Right lobe of liver (tissue), 6 donors: ENCODE data around the gene PACRG. TPM values are rescaled to one million over a fixed set of nuclear protein-coding genes. Genes with fewer than 3 reads are reported as not detected.

ENCODE experiments used
- ATAC-seq, 4 donors: fragments of 200-7000 bp; cut with Tn5 transposase; one replicate each; pipeline ENCODE4 v1.9.1; 2020; ENCODE audit warnings: mild to moderate bottlenecking in 4 of 4, moderate library complexity in 4 of 4
- DNase-seq, 3 donors: peaks; one replicate each; pipeline ENCODE4 v3.0.0-alpha.2; 2020
- H3K27ac ChIP-seq, 3 donors: fragments of 200-600 bp; one replicate each; pipeline ENCODE4 v1.8.0; 2022
- H3K27me3 ChIP-seq, 2 donors: fragments of 200-600 bp; one replicate each; pipeline ENCODE4 v1.8.0; 2022
- H3K36me3 ChIP-seq, 4 donors: fragments of 200-600 bp; sonication (generic) in 1 of 4; one replicate each; pipeline versions ENCODE4 v1.5.1 to v1.8.0; 2017 to 2022; ENCODE audit warnings: control low read depth in 1 of 4
- H3K4me1 ChIP-seq, 4 donors: fragments of 200-600 bp; sonication (generic) in 1 of 4; one replicate each; pipeline versions ENCODE4 v1.5.1 to v1.8.0; 2017 to 2022; ENCODE audit warnings: control low read depth in 1 of 4
- H3K4me3 ChIP-seq, 3 donors: fragments of 200-600 bp; one replicate each; pipeline ENCODE4 v1.8.0; 2022
- H3K9me3 ChIP-seq, 4 donors: fragments of 200-600 bp; sonication (generic) in 1 of 4; one replicate each; pipeline versions ENCODE4 v1.5.1 to v1.8.0; 2017 to 2022; ENCODE audit warnings: control low read depth in 1 of 4
- POLR2A ChIP-seq: fragments of 450-650 bp; IDR thresholded peaks from one replicate; pipeline ENCODE4 v1.6.1; 2017; ENCODE audit warnings: antibody characterized with exemption, mild to moderate bottlenecking
- WGBS: methylation state at CpG from one replicate; pipeline ENCODE4 v1.1.6; 2018; ENCODE audit warnings: low coverage, low lambda C conversion rate; ENCODE audit not compliant: insufficient coverage; ENCODE audit errors: missing lambda C conversion rate; 5-methylcytosine and 5-hydroxymethylcytosine counted together
- intact Hi-C, 2 donors: fragments of 100-400 bp; cut with DNase I; formaldehyde crosslinking; loops; one replicate each; pipeline versions ENCODE4 v1.11.2 to v1.14.1; 2022
- total RNA-seq, 6 experiments: library from RNA; depleted of rRNA in 2 of 6; stranded (reverse); fragments of >200 nt in 2 of 6; fragmentation: NEBNext Ultra II Directional in 3 of 6; extraction: Animal tissue kit (Norgen Biotek cat#: 25700) in 3 of 6; gene quantifications; one replicate each; pipeline versions ENCODE4 v1.1.0 to v1.2.4, GENCODE V29; 2016 to 2023
- TF ChIP-seq, protein P1 (sequence below), 4 donors: fragments of 200-600 bp in 3 of 4; fragments of 450-650 bp in 1 of 4; IDR thresholded peaks; one replicate each; pipeline versions ENCODE4 v1.5.1 to v1.8.0; 2016 to 2022; ENCODE audit warnings: antibody characterized with exemption in 4 of 4, mild to moderate bottlenecking in 2 of 4
- donor health status: DM: no; HTN: yes; CAD: no.
- donor health status: DM: no; HTN: no; CAD: no.
- donor health status: DM: no; HTN: no; CAD: no.
- donor health status: DM: no; HTN: yes; CAD: no.
- donor health status: DM: no; HTN: yes; CAD: no.

The PACRG gene
- total RNA-seq, 6 experiments from 2014 or later, result 0.25 to 5.3 (median 2.7) TPM

DNA sequence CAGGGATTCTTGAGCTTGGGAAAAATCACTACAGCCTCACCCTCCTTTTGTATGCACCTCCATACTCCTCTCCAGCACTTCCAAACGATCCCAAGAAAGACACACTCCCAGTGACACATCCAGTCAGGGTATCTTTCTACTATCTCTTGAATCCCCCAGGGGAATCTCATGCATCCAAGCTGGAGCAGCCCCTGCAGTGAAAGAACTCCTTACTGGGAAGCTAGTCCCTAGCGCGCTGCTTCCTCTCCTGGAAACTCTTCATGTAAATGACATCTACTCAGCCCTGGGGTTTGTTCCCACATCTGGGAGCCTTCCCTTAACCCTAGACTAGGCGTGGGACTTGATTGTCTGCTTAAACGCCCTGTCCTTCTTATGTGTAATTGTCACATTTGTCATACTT is 357.7 kb downstream of the PACRG start:
- DNase-seq, result no peak
- no peak overlapping the region for H3K27ac ChIP-seq
- no peak for TF ChIP-seq POLR2A
- TF ChIP-seq, protein P1, sequence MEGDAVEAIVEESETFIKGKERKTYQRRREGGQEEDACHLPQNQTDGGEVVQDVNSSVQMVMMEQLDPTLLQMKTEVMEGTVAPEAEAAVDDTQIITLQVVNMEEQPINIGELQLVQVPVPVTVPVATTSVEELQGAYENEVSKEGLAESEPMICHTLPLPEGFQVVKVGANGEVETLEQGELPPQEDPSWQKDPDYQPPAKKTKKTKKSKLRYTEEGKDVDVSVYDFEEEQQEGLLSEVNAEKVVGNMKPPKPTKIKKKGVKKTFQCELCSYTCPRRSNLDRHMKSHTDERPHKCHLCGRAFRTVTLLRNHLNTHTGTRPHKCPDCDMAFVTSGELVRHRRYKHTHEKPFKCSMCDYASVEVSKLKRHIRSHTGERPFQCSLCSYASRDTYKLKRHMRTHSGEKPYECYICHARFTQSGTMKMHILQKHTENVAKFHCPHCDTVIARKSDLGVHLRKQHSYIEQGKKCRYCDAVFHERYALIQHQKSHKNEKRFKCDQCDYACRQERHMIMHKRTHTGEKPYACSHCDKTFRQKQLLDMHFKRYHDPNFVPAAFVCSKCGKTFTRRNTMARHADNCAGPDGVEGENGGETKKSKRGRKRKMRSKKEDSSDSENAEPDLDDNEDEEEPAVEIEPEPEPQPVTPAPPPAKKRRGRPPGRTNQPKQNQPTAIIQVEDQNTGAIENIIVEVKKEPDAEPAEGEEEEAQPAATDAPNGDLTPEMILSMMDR (IDR thresholded peaks at IDR 0.05), result no peak
- H3K36me3 ChIP-seq, result no peaks in the 10 kb centered on the region
- H3K9me3 ChIP-seq, result no peaks in the 10 kb centered on the region
- no peak for ATAC-seq
- H3K4me3 ChIP-seq, result no peak overlapping the region
- 77% methylated on average over 5 of the region's 5 CpGs for WGBS
- no peaks in the 10 kb centered on the region for H3K27me3 ChIP-seq
- no peaks in the 10 kb centered on the region for H3K4me1 ChIP-seq
- intact Hi-C loops, result no loop called here

- H3K9me3 ChIP-seq, result no peaks in the 10 kb centered on the region
- H3K4me3 ChIP-seq, result no peak overlapping the region
- TF ChIP-seq, protein P1 (IDR thresholded peaks at IDR 0.05), result no peak
- H3K4me1 ChIP-seq, result no peaks in the 10 kb centered on the region
- intact Hi-C loops, result no loop called here
- no peaks in the 10 kb centered on the region for H3K36me3 ChIP-seq
- no peaks in the 10 kb centered on the region for H3K27me3 ChIP-seq
- WGBS, result 68% methylated on average over 8 of the region's 8 CpGs
- DNase-seq, result no peak
- H3K27ac ChIP-seq, result no peak overlapping the region
- no peak for ATAC-seq
Observed at GRCh38 chr6:163085861-163086623, 358.3 kb downstream of the PACRG start.

DNA sequence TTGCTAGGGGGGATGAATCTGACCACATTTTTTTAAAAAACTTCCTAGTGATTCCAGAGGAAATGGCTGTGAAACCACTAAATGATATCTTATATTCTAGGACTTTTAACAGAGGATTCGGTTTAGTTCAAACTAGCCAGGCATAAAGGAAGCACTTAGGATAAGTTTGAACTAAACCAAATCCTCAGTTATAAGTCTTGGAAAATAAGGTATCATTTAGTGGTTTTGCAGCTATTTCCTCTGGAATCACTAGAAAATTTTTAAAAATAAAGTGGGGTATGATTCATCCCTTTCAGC is 358.8 kb downstream of the PACRG start:
- H3K27me3 ChIP-seq, result no peaks in the 10 kb centered on the region
- H3K9me3 ChIP-seq, result no peaks in the 10 kb centered on the region
- TF ChIP-seq, protein P1 (IDR thresholded peaks at IDR 0.05), result no peak
- no peak for TF ChIP-seq POLR2A
- H3K4me3 ChIP-seq, result no peak overlapping the region
- WGBS, result 43% methylated on average over 1 of the region's 1 CpG
- H3K36me3 ChIP-seq, result no peaks in the 10 kb centered on the region
- intact Hi-C loops, result no loop called here
- no peaks in the 10 kb centered on the region for H3K4me1 ChIP-seq
- no peak for ATAC-seq
- H3K27ac ChIP-seq, result no peak overlapping the region
- no peak for DNase-seq

DNA sequence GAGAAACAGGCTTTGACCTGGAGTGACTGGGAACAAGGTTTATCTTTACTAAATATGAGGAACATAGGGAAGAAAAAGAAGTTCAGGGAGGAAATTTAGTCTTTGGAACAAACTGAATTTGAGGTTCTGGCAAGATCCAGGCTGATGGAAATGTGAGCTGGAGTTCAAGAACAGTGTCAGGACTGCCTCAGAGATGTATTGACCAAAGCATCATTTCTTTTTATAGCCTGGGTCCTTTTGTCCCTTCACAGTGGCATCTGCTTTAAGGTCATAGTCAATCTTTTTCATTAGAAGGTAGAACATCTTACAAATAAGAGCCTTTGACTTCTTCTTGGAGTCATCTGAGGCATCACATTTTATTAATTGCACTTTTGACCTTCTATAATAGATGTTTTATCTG is 360.2 kb downstream of the PACRG start:
- ATAC-seq, result no peak
- TF ChIP-seq POLR2A, result no peak
- TF ChIP-seq, protein P1 (IDR thresholded peaks at IDR 0.05), result no peak
- intact Hi-C loops, result no loop called here

GRCh38 chr6:163092876-163093275 is 365.1 kb downstream of the PACRG start:
- ATAC-seq (no peak), DNase-seq (no peak)
- Histone ChIP-seq H3K36me3 (no peaks in the 10 kb centered on the region), H3K4me3 (no peak overlapping the region), H3K9me3 (no peaks in the 10 kb centered on the region), H3K27me3 (no peaks in the 10 kb centered on the region), H3K4me1 (no peaks in the 10 kb centered on the region), H3K27ac (no peak overlapping the region)
- intact Hi-C loops, result no loop called here
- WGBS, result 74% methylated on average over 7 of the region's 7 CpGs
- TF ChIP-seq, protein P1 (IDR thresholded peaks at IDR 0.05), result no peak
- no peak for TF ChIP-seq POLR2A

More for the DNA sequence above, 360.2 kb downstream of the PACRG start:
- no peaks in the 10 kb centered on the region for H3K9me3 ChIP-seq
- H3K27ac ChIP-seq, result no peak overlapping the region
- DNase-seq, result no peak
- H3K4me3 ChIP-seq, result no peak overlapping the region
- H3K4me1 ChIP-seq, result no peaks in the 10 kb centered on the region
- no peaks in the 10 kb centered on the region for H3K27me3 ChIP-seq
- H3K36me3 ChIP-seq, result no peaks in the 10 kb centered on the region
